Amniotic stem cell (primary cell): ENCODE data around the gene HTRA2.
"Not testable (repeated sequence)": the region's sequence is repeated elsewhere in the genome, so short reads cannot be mapped to it uniquely, and the experiment has no call there.

Experiments
- DNase-seq: peaks from one replicate; lab custom pipeline; 2025; lab: John Stamatoyannopoulos, UW

The HTRA2 gene

DNA sequence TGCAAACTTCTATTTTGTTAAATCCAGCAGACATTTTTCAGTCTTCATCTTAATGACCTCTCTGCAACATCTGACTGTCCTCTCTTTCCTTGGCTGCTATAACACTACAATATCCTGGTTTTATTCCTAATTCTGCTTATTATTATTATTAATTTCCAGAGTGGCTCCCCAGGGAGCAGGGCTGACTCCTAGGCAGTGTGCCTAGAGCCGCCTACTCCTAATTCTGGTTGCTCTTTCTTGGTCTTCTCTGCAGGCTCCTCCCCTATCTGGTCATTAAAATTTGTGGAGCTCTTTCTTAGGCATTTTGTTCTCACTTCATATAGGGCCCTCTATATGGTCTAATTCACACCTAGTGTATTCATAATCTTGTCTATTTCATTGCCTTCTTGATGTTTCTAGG, 13.2 kb downstream of the HTRA2 start:
- no peak for DNase-seq

DNA sequence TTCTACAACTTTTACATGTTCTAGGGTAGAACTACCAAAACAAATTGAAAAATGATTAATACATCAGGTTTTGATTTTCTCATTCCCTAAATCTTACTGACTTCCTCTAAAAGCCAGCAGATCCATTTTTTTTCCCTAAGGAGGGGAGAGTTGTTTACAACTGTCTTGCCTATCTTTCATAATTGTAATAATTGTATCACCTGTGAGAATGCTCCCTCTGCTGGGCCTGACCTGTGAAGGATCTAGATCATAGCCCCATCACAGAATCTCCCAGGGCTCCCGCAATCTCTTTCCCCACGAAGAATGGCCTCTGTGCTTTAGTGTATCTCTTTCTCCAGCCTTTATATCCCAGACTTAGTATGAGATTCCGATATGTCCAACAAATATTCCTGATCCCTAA, 14.9 kb downstream of the HTRA2 start:
- DNase-seq, result no peak

DNA sequence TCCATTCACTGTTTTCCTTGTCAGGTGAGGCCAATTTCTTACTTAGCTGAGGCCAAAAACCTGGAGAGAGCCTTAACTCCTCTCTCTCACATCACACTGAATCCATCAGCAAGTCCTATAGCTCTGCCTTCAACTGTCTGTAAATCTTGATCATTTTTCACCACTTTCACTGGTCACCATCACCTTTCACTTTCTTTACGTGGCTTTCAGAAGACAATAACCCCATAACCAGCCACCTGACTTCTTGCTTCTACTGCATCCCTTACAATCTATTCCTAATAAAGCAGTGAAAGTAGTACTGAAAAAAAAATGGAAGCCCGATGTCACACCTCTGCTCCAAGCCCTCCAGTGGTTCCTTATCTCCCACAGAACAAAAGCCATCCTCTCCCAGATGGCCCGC, 16.3 kb downstream of the HTRA2 start:
- no peak for DNase-seq

DNA sequence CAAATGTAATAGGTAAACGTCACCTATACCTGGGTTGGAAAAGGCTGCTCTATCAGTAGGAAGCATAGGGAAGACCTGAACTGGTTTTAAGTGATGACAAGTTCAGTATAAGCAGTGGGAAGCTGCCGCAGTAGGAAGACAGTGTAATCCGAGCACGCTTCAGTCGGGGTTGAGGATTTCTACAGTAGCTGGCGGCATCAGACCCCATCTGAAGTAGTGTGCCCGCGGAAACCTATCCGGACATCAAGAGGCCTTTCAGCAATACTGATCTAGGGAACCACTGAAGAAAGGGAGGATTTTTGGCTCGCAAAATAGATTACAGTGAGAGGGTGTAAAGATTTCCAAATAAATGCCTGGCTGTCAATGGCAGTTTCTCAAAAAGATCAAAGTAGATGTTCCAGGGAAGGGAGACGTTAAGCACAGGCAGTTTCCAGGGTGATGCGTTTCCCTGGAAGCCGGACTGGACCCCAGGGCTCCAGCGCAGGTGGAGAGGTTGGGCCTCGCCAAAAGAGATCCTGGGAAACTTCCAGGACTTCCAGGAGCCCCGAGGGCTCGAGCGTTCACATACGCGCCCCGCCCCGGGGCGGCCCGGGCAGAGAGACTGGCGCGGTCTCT, 18.7 kb downstream of the HTRA2 start:
- no peak for DNase-seq

DNA sequence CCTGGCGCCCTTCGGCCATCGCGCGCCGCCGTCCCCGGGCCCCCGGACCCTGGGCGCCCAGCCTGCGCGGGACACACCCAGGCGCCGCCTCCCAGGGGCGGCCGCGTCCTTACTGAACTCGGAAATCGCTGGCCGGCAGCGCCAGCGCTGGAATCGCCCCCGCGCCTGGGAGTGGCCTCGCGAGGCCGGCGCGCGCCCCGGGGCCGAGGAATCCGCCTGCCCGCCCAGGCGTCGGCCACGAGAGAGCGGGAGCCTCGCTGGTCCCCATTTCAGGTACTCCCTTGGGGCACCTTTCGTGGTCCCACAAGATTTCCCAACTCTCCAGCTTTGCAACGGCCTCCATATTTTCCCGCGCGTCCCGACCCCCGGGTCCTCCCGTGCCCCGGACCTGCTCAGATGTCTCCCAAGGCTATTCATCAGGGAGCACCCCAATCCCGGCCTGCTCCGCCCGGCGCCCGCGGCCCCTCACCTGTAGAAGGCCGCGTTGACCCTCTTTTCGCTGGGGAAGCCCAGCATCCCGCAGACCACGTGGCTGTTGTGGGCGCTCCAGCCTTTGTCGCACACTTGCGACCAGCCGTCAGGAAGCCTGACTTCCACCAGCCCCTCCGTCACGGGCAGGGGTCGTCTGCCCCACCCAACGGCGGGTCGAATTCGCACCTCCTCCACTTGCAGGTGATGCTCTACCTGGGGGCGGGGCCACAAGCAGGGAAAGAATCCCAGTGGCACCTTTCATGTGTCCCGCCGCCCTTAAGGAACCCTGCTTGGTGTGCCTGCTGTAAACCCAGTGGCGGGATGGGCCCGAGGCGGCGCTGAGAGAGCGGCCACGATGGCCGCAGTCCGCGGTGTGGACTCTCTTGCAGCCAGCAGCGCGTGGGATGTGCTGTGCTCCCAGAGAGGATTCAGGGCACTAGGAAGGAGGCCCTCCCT, 19.4 kb downstream of the HTRA2 start:
- peak; percentile 25 for DNase-seq

DNA sequence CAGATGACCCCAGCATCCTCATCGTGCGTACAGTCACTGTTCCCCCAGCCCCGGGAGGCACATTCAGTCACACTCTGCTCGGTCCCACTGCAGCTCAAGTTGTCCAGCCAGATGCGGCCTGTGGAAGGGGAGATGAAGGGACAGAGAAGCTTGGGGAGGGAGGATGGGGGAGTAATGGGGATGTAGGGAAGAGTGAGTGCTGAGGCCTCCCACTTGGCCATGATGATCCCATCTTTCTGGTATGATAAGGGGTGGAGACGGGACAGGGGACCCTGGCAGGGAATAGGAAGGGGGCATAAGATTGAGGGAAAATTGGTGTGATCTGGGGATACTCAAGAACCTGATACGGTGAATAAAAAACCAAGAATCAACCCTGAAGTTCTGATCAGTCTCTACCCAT, 20.5 kb downstream of the HTRA2 start:
- no peak for DNase-seq

DNA sequence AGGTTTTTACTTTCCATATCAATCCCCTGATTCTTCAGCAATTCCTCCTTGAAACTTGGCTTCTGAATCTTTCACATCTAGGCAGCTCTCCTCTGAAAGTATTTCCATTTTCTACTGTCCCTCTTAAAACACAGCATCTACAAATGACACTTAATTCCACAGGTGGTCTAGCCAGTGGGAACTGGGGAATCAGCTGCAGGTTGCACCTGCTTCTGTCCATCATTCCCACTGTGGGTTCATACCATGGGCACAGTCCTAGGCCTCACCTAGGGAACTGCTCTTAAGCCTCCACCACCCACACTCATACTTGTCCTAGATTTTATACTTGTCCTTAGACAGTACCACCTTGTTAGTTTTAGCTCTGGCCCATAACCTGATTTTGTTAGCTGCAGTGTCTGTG, 21.8 kb downstream of the HTRA2 start:
- DNase-seq, result no peak

DNA sequence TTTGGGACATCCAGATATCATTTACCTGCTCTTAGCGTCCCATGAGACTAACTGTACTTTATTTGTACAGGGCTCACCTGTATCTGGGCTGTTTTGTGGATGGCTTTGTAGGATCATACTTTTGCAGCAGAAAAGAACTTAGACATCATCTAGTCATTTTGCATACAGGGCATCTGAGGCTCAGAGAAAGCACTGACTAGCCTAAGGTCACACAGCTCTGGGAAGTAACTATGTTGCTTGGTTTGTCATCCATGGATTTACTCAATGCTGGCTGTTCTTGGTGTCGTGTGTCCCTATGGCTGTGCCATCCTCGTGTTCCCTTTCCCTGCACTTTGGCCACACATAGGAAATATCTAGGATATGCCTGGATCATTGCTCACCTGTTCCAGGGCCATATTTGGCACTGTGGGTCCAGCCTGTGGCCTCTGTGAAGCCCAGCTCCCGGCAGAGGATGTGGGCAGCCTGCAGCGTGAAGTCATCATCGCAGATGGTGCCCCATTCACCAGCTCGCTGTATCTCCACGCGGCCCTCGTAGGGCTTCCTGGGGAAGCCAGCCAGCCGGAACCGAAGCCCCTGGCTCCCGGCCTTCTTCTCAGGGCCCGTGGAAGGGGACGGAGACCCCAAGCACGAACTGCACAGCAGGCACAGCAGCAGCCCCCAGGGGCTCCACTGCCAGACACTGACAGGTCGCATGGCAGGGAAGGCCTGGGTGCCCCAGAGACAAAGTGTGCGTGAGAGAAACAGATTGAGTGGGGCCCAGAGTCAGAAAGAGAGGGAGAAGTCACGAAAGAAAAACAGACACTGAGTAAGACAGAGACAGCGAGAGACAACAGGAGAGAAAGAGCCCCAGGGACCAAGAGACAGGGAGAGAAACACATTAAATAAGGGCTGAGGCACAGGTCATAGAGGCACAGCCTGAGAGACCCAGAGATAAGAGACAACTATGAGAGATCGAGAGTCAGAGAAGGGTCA, 22.5 kb downstream of the HTRA2 start:
- DNase-seq, result no peak

DNA sequence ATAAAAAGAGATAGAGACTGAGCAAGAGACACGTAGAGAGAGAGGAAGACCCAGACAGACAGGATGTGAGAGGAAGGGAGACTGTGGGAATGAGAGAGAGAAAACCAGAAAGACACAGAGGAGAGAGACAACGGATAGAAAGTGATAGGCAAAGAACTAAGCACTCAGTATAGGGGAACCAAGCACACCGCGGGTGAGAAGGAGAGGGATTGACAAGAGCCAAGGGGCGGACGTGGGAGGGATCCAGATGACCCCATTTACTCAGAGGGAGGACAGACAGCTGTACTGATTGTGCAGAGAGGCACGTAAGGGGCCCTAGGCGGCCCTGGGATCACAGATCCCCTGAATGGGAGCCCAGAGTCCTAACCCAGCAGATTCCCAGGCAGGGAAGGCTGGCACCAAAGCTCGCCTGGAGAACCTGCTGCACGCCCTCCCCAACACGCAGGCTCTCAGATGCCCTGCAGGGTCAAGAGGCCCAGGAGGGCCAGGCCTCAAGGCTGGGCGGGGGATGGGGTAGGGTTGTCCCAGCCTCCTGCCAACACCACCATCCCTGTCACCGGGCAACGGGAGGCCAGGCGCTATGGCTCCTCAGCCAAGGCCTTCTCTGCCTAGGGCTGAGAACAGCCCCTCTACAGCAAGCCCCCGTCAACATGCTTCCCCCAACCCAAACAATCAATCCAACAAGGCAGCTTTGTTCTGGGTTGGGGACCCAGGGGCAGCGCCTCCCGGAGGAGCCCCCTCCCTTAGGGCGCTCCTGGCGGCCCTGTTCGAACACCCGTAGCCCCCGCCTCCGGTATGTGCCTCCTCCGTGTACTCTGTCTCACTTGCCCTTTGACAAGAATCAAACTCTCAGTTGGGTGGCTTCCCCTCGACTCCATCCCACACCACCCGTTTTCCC, 23.4 kb downstream of the HTRA2 start:
- no peak for DNase-seq

DNA sequence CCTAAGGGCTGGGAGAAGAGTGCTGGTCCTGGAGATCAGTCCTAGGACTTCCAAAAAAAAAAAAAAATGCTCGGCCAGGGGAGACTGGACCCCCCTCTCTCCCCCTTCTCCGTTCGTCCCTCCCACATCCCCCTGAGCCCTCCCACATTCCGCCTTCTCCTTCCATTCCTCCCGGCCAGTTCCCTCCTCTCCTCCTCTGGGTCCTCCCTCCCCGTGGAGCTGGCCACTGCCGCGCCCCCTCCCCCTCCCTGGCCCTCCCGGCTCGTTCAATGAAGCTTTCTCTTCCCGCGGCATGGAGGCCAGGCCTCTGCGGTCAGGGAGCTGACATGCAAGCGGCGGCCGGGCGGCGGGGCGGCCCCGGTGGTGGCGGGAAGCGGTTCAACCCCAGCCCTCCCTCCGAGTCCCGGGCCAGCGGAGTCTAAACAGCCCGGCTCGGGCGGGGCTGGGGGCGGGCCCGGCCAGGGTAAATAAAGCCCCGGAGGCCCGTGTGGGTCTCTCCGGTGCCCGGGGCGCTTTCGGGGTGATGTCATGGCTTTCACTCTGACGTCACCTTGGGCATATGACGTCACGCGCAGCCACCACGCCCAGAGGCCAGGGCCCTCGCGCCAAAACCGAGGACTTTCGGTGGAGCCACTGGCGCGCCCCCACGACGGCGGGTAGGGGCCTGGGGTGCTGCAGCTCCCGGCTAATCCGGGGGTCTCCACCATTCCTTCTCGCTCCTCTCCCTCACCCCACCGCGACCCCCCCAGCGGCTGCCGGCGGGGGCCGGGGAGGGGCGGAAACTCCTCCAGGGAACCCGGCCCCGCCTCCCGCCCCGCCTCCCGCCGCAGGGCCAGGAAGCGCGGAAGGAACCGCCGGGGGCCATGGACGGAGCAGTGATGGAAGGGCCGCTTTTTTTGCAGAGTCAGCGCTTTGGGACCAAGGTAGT, 24.4 kb downstream of the HTRA2 start, which contains the start of the genes DOK1 and LOXL3:
TSS of gene DOK1 (plus strand) at position 829 of the 928 bp plus-strand sequence. CDS start at position 864, 35 bp downstream.
TSS of gene LOXL3 (minus strand) at position 51 of the 928 bp plus-strand sequence. CDS start 1,308 bp downstream, outside the sequence.
- peak; percentile 73 for DNase-seq

DNA sequence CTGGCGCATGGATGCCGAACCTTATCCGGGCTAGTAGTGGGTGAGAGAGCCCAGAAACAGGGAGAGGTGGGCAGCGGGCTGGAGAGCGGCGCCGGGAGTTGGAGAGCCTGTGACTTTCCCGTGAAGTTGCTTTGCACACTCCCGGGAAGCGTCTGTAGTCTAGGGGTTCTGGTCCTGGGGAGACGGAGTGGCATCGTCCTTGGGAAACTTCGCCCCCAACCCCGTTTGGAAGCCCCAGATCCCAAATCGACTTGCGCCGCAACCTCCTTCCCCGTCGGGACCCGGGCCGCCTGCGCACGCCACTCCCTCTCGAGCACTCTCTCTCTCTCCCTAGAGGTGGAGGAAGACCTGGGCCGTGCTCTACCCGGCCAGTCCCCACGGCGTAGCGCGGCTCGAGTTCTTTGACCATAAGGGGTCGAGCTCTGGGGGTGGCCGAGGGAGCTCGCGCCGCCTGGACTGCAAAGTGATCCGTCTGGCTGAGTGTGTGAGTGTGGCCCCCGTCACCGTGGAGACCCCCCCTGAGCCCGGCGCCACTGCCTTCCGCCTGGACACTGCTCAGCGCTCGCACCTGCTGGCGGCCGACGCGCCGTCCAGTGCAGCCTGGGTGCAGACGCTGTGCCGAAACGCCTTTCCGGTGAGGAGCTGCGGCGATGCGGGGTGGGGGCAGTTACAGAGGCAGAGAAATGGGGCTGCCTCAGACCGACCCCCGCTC, 25.2 kb downstream of the HTRA2 start:
- DNase-seq, result no peak

DNA sequence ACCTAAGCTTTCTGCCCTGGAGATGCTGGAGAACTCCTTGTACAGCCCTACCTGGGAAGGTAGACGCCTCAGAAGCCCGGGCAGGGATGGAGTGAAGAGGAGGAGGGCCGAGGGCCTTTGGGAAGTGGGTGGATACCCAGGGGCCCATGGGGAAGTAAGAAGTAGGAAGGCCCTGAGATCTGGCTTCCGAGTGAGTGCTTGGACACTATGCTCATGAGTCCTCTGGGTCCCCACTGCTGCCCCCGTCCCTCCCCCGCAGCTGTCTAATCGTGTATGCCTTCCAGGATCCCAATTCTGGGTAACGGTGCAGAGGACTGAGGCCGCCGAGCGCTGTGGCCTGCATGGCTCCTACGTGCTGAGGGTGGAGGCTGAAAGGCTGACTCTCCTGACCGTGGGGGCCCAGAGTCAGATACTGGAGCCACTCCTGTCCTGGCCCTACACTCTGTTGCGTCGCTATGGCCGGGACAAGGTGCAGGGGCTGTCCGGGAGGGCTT, 25.9 kb downstream of the HTRA2 start:
- no peak for DNase-seq

DNA sequence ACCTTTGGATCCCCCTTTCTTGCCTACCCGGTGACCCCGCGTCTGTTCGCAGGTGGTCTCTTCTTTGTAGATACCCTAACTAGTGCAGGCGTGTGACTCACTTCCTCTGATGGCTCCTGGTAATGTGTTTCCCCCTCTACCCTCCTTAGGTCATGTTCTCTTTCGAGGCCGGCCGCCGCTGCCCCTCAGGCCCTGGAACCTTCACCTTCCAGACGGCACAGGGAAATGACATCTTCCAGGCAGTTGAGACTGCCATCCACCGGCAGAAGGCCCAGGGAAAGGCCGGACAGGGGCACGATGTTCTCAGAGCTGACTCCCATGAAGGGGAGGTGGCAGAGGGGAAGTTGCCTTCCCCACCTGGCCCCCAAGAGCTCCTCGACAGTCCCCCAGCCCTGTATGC, 26.4 kb downstream of the HTRA2 start:
- no peak for DNase-seq

DNA sequence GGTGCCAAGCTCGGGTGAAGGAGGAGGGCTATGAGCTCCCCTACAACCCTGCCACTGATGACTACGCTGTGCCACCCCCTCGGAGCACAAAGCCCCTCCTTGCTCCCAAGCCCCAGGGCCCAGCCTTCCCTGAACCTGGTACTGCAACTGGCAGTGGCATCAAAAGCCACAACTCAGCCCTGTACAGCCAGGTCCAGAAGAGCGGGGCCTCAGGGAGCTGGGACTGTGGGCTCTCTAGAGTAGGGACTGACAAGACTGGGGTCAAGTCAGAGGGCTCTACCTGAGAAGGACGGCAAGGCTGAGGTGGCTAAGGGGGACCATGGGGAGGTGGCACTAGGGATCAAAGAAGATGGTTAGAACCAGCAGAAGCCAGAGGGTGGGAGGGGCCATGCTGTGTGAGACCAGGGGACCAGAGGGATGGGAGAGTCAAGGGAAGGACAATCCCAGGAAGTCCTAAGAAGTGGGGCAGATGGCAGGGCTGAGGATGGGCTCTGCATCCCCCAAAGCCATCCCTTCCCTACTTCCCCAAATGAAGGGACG, 27.2 kb downstream of the HTRA2 start:
- DNase-seq, result no peak

DNA sequence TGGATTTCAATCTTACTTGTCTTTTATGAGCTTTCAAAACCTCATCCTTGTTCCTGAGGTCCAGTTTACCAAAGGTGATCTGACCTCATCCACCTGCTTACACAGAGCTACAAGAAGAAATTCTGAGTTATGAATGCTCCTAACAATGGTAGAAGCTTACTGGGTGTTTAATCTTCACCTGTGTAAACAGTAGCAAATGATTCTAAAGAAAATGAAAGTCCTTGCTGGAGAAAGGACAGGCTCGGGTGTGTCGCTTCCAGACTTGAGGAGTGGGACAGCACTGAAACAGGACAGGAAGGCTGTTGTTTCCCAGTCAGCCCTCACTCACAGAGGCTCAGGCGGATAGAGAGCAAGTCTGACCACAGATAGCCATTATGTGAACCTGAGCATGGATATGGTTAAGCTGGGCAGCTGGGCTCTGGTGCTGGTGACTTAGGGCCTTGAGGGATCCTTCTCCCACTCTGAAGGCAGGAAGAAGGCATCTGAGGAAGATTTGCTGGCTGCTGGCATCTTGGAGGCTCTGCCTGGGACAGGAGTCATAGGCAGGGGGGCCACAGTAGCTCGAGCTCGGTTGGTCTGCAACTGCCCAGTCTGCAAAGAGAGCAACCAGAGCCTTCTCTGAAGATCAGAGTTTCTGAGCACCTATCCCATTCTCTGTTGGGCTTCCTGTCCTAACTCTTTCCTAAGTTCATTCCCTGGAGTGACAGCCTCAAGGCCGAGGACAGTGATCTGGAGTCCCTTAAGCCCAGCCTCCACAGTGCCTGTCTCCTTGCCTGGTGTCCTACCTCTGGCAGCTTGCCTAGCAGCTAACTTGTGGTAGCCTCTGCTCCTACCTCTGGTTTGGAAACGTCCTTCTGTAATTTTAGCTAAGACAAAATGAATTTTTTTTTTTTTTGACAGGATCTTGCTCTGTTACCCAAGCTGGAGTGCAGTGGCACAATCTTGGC, 28.8 kb downstream of the HTRA2 start:
- no peak for DNase-seq

DNA sequence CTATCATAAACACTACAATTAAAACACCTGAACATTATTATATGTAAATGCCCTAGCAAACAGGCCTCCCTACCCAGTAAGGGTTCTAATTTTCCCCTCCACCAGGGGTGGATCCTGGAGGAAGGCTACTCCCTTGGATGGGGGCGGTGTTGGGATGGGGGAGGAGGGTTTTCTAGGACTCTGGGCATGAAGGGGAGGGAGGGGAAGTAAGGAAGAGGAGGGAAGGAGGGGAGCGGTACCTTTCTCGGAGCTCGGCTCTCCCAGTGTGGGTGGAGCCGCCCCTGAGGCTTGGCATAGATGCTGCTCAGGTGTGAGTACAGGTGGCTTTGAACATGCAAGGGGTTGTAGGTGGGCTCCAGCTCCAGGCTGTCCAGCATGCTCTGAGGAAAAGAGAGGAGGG, 30.2 kb downstream of the HTRA2 start:
- DNase-seq, result no peak

DNA sequence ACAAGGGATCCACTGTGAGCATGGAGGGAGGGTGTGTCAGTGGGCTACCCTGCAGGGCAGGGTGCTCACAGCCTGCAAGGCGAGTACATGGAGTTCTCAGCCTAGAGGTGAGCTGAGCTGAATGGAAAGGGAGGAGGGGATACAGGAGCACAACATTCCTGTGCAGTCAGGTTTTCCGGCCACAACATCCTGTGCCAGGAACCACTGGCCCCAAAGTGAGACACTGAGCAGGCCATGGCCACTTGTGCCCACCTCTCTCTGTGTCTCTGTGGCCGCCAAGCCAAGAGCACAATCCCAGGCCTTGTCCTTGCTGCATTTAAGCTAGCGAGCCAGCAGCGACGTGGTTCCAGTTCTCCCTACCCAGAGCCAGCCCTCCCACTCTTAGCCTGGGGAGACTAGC, 30.9 kb downstream of the HTRA2 start:
- no peak for DNase-seq

DNA sequence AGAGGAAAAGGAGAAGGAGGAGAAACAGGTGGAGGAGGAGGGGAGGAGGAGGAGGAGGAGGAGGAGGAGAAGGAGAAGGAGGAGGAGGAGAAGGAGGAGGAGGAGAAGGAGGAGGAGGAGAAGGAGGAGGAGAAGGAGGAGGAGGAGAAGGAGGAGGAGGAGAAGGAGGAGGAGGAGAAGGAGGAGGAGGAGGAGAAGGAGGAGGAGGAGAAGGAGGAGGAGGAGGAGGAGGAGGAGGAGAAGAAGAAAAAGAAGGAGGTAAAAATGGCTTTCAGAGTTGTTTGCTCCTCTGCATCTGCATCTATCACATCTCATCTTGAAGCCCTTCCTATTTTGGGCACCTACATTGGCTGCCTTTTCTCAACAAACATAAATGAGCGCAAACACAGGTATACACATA, 31.3 kb downstream of the HTRA2 start:
- DNase-seq, result not testable (repeated sequence)
